HG02763 (cell line): Measurements from ENCODE around the gene LDAH.

Source experiments
- ATAC-seq: cut with Tn5 transposase; IDR thresholded peaks from one replicate; pipeline ENCODE4 v1.9.1; 2021; ENCODE audit warnings: mild to moderate bottlenecking, moderate library complexity; ENCODE audit not compliant: unreplicated experiment

Gene LDAH

DNA sequence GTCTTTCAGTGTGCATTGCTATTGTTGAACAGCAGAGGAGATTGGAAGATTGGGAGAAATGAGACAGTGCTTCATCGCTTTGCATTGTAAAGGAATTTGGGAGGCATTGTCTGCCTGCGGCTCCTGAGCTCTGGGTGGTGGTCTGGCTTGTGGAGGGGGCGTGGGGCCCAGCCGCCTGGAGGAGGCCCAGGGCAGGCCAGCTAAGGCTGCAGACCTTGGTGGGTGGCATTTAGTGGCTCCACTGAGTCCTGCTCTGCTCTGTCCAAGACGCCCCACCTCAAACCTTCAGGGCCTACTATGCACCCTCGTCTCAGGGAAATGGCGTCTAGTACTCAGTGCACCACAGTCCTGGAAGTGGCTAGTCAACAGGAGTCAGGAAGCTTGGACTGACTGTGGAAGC is 166.3 kb downstream of the LDAH start:
- no peak for ATAC-seq

DNA sequence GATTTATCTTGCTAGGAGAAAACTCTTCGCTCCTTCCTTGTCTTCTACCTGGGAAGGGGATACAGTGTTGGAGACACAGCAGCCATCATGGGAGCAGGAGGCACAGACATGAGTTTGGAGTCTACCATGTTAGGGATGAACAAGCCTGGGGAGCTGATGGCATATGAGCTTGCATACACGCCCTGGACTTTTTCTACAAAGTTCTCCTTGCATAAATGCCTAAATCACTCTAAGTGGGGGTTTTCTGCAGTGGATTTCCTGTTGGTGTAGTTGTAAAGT is 168.4 kb downstream of the LDAH start:
- no peak for ATAC-seq

DNA sequence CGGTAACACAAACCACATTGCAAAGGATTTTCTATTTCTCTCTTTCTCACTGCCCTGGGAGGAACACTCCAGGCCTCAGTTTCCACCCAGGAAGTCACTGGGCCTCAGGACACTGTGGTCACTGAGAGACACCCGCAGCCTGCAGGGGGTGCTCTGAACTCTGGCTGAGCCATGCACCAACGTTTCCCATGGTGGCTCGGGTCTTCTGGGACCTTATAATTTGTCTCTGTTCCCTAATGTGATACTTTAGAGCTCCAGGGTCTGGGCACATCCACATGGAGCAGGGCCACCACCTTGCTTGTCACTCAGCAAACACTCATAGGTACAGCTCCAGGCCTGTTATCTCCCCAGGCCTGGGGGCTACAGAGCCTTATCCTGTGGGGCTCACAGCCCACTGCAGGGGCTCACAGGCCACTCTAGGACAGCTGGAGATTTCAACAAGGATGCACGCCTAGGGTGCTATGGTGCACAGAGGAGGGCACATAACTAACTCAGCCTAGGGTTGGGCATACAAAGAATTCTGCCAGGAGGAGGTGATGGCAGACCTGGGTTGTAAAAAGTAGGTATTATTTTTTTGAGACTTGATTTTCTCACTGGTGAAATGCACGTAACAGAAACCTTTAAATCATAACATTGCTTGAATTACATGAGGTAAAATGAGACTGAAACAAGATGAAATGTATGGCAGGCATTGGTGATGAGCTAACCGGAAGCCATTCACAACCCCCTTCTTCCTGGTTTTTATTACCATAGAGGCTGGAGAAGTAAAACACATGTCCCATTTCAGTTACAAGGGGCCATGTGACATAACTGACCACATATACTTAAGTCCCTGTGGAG is 169.0 kb downstream of the LDAH start:
- ATAC-seq, result no peak

DNA sequence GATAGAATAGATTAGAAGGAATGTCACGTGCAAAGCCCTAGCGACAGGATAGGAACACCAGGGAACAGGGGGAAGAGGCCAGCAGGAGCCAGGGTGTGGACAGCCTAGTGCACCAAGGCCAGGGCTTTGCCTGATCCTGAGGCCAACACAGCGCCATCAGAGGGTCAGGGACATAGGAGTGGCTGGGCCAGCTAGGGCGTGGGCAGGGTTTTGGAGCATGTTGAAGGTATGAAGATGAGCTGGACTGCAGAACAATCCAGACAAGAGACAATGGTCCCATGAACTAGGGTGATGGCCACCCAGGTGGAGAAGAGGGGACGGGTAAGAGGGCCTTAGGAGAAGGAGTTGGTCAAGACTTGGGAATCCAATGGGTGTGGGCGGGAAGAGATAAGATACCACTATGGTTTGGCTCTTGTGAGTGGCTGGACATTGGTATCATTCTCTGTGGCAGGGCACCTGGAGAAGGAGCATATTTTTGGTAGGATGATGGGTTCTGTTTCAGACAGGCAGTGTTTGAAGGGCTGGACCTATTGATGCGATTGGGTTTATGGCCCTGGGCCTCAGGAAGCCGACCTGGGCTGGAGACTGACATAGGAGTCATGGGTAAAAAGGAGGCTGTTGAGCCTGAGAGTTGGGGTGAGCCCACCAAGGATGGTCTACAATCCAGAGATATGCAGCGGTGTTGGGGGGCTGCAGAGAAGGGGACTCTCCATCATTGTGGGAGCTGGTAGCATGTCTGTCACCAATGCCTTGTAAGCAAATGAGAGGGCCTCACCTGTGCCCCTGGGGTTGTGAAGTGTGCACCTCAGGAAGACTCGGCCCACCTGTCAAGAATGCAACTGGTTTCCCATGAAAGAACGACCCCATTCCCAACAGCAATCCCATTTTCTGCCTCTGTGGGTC is 170.0 kb downstream of the LDAH start:
- ATAC-seq, result no peak

DNA sequence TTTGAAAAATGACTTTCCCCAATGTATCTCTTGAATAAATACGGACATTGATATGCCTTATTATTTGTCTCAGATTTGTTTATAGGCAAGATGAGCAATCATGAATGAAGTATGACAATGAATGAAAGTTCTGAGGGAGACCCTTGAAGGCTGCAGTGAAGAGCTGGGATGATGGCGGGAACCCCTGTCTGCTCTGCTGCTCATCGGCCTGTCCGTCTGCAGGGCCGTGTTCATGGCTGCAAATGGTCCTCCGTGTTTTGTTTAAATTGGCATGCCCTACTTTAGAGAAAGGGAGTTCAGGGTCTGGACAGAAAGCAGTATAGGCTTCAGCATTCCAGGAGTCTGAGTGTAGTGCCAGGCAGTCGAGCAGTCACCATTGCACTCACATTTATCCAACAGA is 170.8 kb downstream of the LDAH start:
- ATAC-seq, result no peak

DNA sequence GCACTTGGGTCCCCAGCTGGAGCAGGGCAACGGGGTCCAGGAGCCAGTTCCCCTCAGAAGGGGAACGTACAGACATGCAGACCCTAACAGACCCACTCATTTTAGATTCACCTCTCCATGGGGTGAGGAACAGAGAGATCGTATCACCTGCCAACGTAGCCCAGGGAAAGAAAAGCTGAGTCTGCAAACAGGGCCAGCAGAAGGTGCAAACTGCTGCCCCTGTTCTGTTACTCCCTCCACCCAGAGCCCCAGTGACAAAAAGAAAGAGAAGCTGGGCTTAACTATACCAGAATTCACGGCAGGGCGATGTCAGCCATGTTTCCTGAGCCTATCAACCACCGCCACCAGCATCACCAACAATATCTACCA is 171.2 kb downstream of the LDAH start:
- no peak for ATAC-seq

DNA sequence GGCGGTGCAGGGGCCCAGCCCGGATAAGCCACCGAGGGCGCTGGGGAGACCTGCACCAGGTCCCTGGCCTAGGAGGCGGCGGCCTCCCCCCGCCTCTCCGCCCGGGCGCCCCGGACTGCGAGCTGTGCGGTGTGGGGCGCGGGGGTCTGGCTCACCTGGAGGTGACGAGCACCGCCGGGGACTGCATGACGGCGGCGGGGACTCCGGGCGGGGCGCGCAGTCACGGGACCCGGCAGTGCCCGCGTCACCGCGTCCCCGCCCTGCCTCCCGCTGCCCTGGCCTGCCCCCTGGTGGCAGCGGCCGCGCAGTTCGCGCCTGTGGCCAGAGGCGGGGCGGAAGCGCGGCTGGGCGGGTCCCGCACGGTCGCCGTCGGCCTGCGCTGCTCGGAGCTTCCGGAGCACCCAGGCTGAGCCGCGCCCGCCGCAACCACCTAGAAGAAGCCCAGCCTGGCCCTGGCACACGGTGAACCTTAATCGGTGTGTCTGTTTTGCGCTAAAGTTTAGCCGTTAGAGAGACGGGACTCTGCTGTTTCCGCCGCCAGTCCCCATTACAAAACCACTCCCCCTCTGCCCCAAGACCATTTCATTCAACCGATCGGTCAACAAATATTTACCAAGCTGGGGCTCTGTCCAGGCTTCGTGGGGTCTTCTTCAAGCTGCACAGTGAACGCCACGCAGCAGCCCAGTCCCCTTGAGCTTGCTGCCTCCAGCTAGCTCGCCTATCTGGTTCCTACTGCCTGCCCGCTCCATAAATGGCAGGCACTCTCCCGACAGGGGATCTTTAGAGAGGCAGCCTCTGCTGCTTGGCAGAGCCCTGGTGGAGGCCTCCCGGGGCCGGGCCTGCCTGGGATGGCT is 171.8 kb downstream of the LDAH start, which contains the start of gene HS1BP3:
TSS of gene HS1BP3 (minus strand) at position 222 of the 854 bp plus-strand sequence. CDS start at position 187, 35 bp downstream.
- peak; percentile 96 for ATAC-seq

DNA sequence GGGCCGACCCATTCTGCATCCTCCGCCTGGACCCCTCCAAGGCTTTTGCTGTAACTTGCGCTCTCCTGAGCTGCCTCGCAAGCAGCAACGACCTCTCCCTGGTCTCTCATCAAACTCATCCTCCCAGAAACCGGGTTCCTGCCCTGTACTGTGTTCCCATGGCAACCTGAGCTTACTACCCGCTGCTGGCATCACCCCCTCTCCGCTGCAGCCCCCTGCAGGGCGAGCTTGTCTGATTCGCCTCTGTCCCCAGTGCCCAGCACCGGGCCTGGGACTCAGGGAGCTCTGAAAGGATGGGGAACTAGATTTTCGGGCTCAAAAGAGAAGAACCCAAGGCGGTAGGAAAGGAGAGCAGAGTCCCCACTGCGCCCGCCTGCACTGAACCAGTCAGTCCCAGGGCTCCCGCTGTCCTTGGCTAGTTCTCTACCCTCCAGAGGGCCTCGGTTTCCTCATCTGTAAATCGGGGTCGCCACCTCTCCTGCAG is 172.5 kb downstream of the LDAH start:
- ATAC-seq, result peak; percentile 6

DNA sequence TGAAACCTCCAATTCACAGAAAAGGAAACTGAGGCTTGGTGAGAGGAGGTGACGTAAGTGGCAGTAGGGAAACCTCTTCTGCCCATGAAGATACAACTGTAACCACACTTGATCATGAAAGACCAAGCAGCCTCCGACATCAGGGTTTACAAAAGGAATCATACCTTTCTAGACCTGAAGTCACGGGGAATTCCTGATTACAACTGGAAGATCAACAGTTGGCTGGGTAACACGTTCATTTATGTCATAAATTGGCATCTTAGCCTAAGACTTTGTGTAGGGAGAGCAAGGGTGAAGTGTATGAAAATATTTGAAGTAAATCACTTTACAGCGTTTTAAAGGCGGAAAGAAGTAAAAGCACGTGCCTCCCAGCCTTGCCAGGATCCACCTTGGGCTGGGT is 172.9 kb downstream of the LDAH start:
- ATAC-seq, result no peak

DNA sequence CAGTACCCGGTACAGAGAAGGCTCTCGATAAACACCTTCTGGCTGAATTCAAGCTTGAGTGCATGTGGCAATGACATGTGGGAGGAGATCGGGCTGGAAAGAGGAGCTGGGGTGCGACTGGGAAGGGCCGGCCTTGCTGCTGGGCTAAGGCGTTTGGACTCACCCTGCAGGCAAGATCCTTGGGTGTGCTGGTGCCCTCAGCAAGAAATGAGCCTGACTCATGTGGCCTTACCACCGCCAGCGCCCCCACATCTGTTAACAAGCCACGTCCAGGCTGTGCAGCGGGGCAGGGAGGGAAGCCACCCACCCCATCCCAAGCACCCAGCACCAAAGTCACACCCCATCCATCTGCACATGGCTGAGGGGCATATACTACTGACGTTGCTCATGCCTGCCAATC is 173.3 kb downstream of the LDAH start:
- no peak for ATAC-seq

DNA sequence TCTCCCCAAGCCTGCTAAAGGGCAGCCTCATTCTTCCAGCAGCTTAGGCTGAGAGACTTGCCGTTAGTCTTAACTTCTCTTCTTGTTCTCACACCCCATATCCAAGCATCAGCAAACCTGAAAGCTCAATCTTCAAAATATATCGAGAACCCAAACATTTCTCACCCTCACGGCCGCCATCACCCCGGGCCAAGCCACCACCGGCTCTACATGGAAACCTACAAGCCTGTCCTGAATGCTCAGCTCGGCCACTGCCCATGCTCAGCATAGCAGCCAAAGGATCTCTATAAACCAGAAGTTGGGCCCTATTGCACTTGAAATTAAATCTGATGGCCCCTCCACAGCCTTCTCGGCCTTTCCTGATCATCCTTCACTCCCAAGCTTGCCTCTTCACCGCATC is 174.1 kb downstream of the LDAH start:
- ATAC-seq, result no peak

DNA sequence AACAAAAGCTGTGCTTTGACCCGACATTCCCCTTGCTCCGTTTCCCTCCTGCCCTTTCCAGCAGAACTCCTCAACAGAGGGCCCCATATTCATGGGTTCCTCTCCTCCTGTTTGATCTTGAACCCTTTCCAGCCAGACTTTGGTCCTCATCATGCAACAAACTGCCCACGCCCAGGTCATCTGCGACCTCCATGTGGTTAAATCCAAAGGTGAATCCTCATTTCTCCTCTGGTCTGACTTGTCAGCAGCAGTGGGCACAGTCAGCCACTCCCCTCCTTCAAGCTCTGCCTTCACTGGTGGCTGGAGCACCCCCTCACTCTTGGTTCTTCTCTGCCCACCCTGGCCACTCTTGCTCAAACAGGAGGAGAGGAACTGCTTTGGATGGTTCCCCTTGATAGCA is 174.7 kb downstream of the LDAH start:
- no peak for ATAC-seq

DNA sequence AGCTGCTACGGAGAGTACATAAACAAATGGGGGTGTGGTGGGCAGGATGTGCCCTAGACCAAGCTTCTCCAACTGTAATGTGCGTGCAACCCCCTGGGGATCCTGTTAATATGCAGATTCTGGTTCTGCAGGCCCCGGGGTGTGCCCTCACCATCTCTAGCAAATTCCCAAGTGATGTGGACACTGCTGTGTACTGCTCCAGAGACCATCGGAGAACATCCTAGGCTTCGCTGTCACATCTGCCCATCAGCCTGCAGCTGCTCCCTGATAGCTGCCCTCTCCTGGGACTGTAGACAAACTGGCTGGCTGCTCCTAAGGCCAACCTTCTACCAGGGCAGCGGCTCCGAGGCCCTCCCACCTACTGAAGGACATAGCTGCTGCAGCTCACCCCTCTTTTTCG is 175.2 kb downstream of the LDAH start:
- ATAC-seq, result no peak

DNA sequence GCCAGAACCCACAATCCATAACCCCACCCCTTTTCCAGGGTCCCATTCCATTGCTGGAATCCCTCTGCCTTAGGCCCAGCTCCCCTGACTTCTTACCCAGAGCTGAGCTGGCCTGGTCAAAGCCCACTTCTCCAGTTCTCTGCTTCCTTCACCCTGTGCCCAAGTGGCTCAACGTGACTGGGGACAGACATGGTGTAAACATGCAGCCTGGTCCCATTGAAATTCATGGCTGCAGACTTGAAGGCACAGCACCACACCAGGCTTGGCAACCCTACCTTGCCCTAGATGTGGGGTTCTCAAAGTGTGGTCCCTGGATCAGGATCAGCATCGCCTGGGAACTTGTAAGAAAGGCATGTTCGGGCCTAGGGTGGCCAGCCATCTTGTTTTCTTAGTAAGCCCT is 175.7 kb downstream of the LDAH start:
- no peak for ATAC-seq

DNA sequence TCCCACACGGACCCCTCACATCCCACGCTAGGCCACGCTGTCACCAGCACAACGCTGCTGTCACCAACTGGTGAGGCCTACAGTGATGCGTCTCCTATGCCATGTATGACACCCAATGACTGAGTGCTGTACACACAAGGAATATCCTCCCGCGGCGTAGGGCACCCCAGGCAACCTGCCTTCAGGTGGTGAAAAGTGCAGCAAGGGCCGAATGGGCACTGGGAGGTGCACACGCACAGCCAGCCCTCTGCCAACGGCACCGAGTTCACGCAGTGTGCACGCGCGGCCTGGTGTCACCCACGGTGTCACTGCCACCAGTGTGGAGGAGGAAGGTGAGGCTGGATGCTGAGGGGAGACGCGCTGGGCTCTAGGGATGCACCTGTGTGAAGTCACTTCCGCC is 176.5 kb downstream of the LDAH start:
- ATAC-seq, result no peak

DNA sequence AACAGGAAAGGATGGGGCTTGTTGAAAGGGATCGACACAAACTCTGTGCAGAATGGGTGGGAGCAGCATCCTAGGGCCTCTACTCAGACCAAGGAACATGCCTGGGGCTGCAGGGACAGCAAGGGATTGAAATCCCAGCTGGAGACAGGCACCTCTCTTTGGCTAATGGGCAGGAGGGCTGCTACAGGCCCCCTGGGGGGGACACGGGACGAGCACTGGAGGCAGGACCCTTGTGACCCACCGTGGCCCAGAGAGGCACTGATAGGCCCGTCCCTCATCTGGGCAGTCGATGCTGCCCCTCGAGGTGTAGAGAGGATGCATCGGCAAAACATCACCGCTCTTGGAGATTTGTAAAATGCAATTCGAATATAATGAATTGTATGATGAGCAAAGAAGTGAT is 177.1 kb downstream of the LDAH start:
- no peak for ATAC-seq

DNA sequence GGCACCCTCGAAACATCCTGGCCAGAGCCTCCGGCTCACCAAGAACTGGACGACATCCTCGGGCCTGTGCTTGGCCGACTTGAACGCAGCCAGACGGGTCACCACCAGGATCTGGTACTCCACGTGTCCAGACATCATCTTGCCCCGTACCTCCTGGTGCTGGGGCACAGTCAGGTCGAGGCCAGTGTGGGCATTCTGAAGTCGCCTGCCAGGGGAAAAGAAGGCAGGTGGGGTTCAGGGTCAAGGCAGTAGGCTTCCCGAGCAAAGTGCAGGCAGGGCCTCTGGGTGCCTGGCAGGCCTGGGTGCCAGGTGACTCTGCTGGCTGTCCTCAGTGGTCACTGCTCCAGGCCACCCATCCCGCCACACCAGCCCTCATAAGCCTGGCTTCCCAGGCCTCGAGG is 177.6 kb downstream of the LDAH start:
- ATAC-seq, result no peak

DNA sequence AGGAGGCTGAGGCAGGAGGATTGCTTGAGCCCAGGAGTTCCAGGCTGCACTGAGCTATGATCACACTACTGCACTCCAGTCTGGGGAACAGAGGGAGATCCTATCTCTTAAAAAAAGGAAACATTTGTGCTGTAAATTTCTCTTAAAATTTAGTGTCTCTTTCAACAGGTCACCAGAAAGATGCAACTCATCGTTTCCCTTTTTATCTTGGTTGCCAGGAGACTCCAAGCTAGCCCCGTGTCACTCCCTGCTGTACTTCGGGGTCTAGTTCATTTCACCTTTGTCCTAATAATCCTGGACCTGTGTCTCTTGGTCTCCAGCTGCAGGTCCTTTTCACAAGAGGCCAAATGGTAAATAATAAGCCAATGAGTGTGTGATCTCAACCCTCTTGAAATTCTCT is 179.1 kb downstream of the LDAH start:
- ATAC-seq, result no peak

DNA sequence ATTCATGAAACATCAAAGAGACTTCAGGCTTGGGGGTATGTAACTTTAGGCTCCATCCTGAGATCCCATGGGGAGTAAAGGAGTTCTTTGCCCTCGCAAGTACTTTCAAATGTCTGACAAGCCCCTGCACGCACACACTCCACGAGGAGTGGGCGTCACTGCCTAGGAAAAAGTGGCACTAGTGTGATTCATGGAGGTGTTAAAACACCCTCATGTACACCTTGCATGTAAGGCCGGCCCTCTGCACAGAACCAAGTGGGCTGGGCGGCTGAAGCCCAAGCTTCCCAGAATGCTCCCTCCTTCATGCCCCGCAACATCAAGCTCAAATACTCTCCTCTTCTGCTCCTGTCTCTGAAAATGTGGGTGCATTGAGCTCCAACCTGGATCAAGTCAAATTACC is 179.8 kb downstream of the LDAH start:
- no peak for ATAC-seq

DNA sequence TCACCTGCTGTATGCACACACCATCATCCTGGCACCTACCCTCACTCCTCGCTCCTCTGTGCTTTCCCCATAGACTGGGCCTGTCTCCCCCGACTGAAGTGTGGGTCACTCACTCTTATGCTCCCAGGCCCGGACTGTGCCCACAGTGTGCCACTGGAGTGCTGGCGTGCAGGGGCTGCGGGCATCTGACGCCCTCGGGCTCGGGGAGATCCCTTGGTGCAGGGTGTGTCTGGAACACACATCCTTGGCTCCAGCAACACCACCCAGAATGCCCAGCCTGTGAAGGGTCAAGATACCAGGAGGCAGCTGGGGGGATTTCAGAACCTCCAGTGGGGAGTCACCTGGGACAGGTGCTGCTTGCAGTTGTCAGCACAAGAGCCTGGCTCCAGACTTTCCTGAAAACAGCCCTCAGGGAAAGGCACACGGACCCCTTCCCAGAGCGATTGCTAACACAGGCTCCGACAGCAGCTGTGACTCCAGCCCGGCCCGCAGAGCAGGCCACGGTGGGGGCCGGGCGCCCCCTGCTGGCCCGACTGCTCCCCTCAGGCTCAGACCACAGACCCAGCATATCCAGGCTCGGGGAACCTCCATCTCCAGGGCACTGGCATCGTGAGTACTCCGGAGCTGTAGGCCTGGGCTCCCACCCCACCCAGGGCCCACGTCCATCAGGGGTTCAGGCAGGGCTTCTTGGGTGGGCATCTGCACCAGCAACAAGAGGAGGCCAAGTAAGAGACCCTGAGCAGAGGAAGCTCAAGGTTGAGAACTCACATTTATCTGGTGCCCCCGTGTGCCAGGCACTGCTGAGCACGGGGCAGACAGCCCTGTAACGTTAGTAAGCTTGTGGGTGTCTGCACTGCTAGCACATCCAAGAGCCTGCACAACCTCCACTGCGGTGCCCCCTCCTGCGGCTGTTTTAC is 180.6 kb downstream of the LDAH start:
- ATAC-seq, result peak; percentile 88
